Progenitor cell of endocrine pancreas (in vitro differentiated cells): ENCODE results near the gene PARD3. TPM values are rescaled to one million over a fixed set of nuclear protein-coding genes. Genes with fewer than 3 reads are reported as not detected.
A peak's percentile ranks its signal among the peaks of the same experiment; 100 is the strongest.

ENCODE experiments used
- DNase-seq: peaks from one replicate; pipeline ENCODE4 v3.0.0; 2021; ENCODE audit warnings: low spot score; ENCODE audit not compliant: unreplicated experiment
- H3K27ac Mint-ChIP-seq: 2 replicates; pipeline ENCODE4 v1.8.0; 2021; ENCODE audit warnings: mild to moderate bottlenecking, moderate library complexity, mixed read lengths
- H3K27me3 Mint-ChIP-seq: 2 replicates; pipeline ENCODE4 v1.8.0; 2021; ENCODE audit warnings: mixed read lengths
- H3K36me3 Mint-ChIP-seq: 2 replicates; pipeline ENCODE4 v1.8.0; 2022; ENCODE audit warnings: mixed read lengths; ENCODE audit not compliant: insufficient read depth
- H3K4me1 Mint-ChIP-seq: 2 replicates; pipeline ENCODE4 v1.8.0; 2021; ENCODE audit warnings: low read depth, mixed read lengths
- H3K4me3 Mint-ChIP-seq: 2 replicates; pipeline ENCODE4 v1.8.0; 2021; ENCODE audit warnings: low read depth, mild to moderate bottlenecking, moderate library complexity, mixed read lengths
- H3K9me3 Mint-ChIP-seq: 2 replicates; pipeline ENCODE4 v1.8.0; 2021; ENCODE audit warnings: low read depth, mixed read lengths
- CTCF ChIP-seq: fragments of 200-600 bp; sonication (generic); IDR thresholded peaks from one replicate; pipeline ENCODE4 v1.5.0; 2021; ENCODE audit warnings: antibody characterized with exemption, mild to moderate bottlenecking; ENCODE audit not compliant: unreplicated experiment
- total RNA-seq: library from RNA; stranded (reverse); gene quantifications from 2 replicates; pipeline ENCODE4 v1.2.1, GENCODE V29; 2021

PARD3 gene
- total RNA-seq, 1 donor from 2014 or later = 85.3 TPM

- Mint-ChIP-seq H3K4me1 (peaks cover 59% of the 10 kb centered on the region), H3K27ac (peak overlapping the region; percentile 2), H3K36me3 (peaks cover 2% of the 10 kb centered on the region), H3K4me3 (peak overlapping the region; percentile 51), H3K9me3 (no peaks in the 10 kb centered on the region), H3K27me3 (no peaks in the 10 kb centered on the region)
- DNase-seq = no peak
- TF ChIP-seq CTCF = no peak
Observed at GRCh38 chr10:34768261-34768971, 46.7 kb downstream of the PARD3 start.

- no peak for DNase-seq
- no peak overlapping the region for H3K4me3 Mint-ChIP-seq
- no peaks in the 10 kb centered on the region for H3K27me3 Mint-ChIP-seq
- no peaks in the 10 kb centered on the region for H3K9me3 Mint-ChIP-seq
- H3K36me3 Mint-ChIP-seq = peaks cover 2% of the 10 kb centered on the region
- H3K4me1 Mint-ChIP-seq = peaks cover 64% of the 10 kb centered on the region
- peak overlapping the region; percentile 0 for H3K27ac Mint-ChIP-seq
- TF ChIP-seq CTCF = no peak
Observed at GRCh38 chr10:34766811-34767494, 48.1 kb downstream of the PARD3 start.

- H3K27me3 Mint-ChIP-seq = no peaks in the 10 kb centered on the region
- no peak overlapping the region for H3K4me3 Mint-ChIP-seq
- H3K36me3 Mint-ChIP-seq = peaks cover 2% of the 10 kb centered on the region
- TF ChIP-seq CTCF = no peak
- H3K9me3 Mint-ChIP-seq = no peaks in the 10 kb centered on the region
- H3K4me1 Mint-ChIP-seq = peaks cover 68% of the 10 kb centered on the region
- DNase-seq = no peak
- H3K27ac Mint-ChIP-seq = no peak overlapping the region
Observed at GRCh38 chr10:34766266-34766600, 48.9 kb downstream of the PARD3 start.

- Mint-ChIP-seq H3K4me1 (peaks cover 62% of the 10 kb centered on the region), H3K9me3 (no peaks in the 10 kb centered on the region), H3K4me3 (no peak overlapping the region), H3K27me3 (no peaks in the 10 kb centered on the region), H3K36me3 (no peaks in the 10 kb centered on the region), H3K27ac (peak overlapping the region; percentile 80)
- no peak for DNase-seq
- TF ChIP-seq CTCF = no peak
Observed at GRCh38 chr10:34764472-34764946, 50.6 kb downstream of the PARD3 start.

- Mint-ChIP-seq H3K36me3 (peaks cover 5% of the 10 kb centered on the region), H3K4me1 (peaks cover 56% of the 10 kb centered on the region), H3K27ac (peak overlapping the region; percentile 19)
Observed at GRCh38 chr10:34762603-34763299, 52.3 kb downstream of the PARD3 start.

More at GRCh38 chr10:34762603-34763299, 52.3 kb downstream of the PARD3 start:
- H3K27me3 Mint-ChIP-seq = no peaks in the 10 kb centered on the region
- TF ChIP-seq CTCF = no peak
- no peak overlapping the region for H3K4me3 Mint-ChIP-seq
- no peak for DNase-seq
- H3K9me3 Mint-ChIP-seq = peaks cover 6% of the 10 kb centered on the region
